WTC11 (cell line): Measurements from ENCODE around the gene GALNT7. TPM values are rescaled to one million over a fixed set of nuclear protein-coding genes. Genes with fewer than 3 reads are reported as not detected.
A peak's percentile ranks its signal among the peaks of the same experiment; 100 is the strongest.

Experiments
- ATAC-seq: fragments of 200-7000 bp; cut with Tn5 transposase; 2 replicates; pipeline ENCODE4 v1.10.0; 2021; ENCODE audit warnings: mild to moderate bottlenecking, moderate library complexity
- CTCF ChIA-PET: fragments of 300-600 bp; sonication (Branson Sonifier 250); formaldehyde crosslinking; loops from one replicate; lab custom pipeline; 2021; ENCODE audit warnings: antibody characterized with exemption; lab: Charles Lee
- POLR2A ChIA-PET: fragments of 350-600 bp; sonication (Branson Sonifier 250); formaldehyde crosslinking; loops from one replicate; lab custom pipeline; 2021; ENCODE audit warnings: antibody characterized with exemption; lab: Charles Lee
- DNase-seq: peaks from one replicate; pipeline ENCODE4 v3.0.0; 2021; ENCODE audit warnings: low spot score
- H3K27ac Mint-ChIP-seq: 2 replicates; pipeline ENCODE4 v1.8.0; 2021; ENCODE audit warnings: mixed read lengths
- H3K27me3 Mint-ChIP-seq: 2 replicates; pipeline ENCODE4 v1.8.0; 2021; ENCODE audit warnings: low read depth, mild to moderate bottlenecking, moderate library complexity, mixed read lengths
- H3K36me3 Mint-ChIP-seq: 2 replicates; pipeline ENCODE4 v1.8.0; 2021; ENCODE audit warnings: mixed read lengths
- H3K4me1 Mint-ChIP-seq: 2 replicates; pipeline ENCODE4 v1.8.0; 2022; ENCODE audit warnings: mixed read lengths
- H3K4me3 Mint-ChIP-seq: 2 replicates; pipeline ENCODE4 v1.8.0; 2021; ENCODE audit warnings: mild to moderate bottlenecking, moderate library complexity, mixed read lengths
- H3K9me3 Mint-ChIP-seq: 2 replicates; pipeline ENCODE4 v1.8.0; 2021; ENCODE audit warnings: mixed read lengths
- CREB1 ChIP-seq: sonication (generic); formaldehyde crosslinking; IDR thresholded peaks from 2 replicates; pipeline ENCODE4 v1.8.0; 2023; ENCODE audit warnings: mild to moderate bottlenecking, missing genetic modification reagents
- USF1 ChIP-seq: sonication (generic); formaldehyde crosslinking; IDR thresholded peaks from 2 replicates; pipeline ENCODE4 v1.8.0; 2022; ENCODE audit warnings: mild to moderate bottlenecking, missing genetic modification reagents
- microRNA-seq: library from miRNA; unstranded; fragments of <30 nt; microRNA quantifications from one replicate; pipeline ENCODE4 v1.2.0, GENCODE V29; 2022; ENCODE audit warnings: borderline number of aligned reads
- total RNA-seq: library from RNA; stranded (reverse); gene quantifications from 3 replicates; pipeline ENCODE4 v1.2.3, GENCODE V29; 2021

GALNT7 gene
- total RNA-seq, 1 experiment from 2014 or later: 86.9 TPM

- H3K4me1 Mint-ChIP-seq: peaks cover 14% of the 10 kb centered on the region
- ATAC-seq (peak; percentile 32), DNase-seq (peak; percentile 53)
- no peaks in the 10 kb centered on the region for H3K9me3 Mint-ChIP-seq
- H3K36me3 Mint-ChIP-seq: peaks cover 15% of the 10 kb centered on the region
- POLR2A ChIA-PET: interaction anchor here (0.6 to 4.5 kb wide), 8 partner anchors 27 to 479 kb away, joined by 3 to 109 read pairs (median 3); partner anchors contain the start of genes HMGB2 and SCRG1
- TF ChIP-seq USF1 (CRISPR knock-in tag) (peak; percentile 34; the same call in 1 of the 2 replicates), CREB1 (no peak)
- peaks cover 7% of the 10 kb centered on the region for H3K27me3 Mint-ChIP-seq
- H3K4me3 Mint-ChIP-seq: peak overlapping the region; percentile 90
- H3K27ac Mint-ChIP-seq: peak overlapping the region; percentile 61; the same call in 1 of the 2 replicates
- CTCF ChIA-PET: interaction anchor here (0.6 to 3.3 kb wide), 10 partner anchors 10 to 813 kb away, joined by 3 to 25 read pairs (median 6); partner anchors contain the start of gene HMGB2
These were observed 202.9 kb downstream of the GALNT7 start for GRCh38 chr4:173371292-173372192.

Small RNA genes lying within 50 kb of the gene (microRNA-seq; reads per million reads assigned to microRNA genes)
- gene MIR548T: 2.1 reads per million

Other genes with a start within 250 kb of the GALNT7 start
- gene HMGB2, start 165.5 kb downstream of the GALNT7 start, total RNA-seq: 279 to 294 TPM (median 288 TPM) in 3 replicates
- gene SAP30, start 202.1 kb downstream of the GALNT7 start, total RNA-seq: 20.0 to 21.1 TPM (median 20.0 TPM) in 3 replicates
- gene SCRG1, start 230.3 kb downstream of the GALNT7 start, total RNA-seq: not detected in 3 replicates